NOMO-1 treated with dmso at 0.1 percent for 144 hours (cell line): ENCODE data around the gene MAS1.
"Not testable (repeated sequence)": the region's sequence is repeated elsewhere in the genome, so short reads cannot be mapped to it uniquely, and the experiment has no call there.

Source experiments
- DNase-seq: peaks from one replicate; lab custom pipeline; 2025; ENCODE audit not compliant: unreplicated experiment; lab: John Stamatoyannopoulos, UW

MAS1 gene

DNA sequence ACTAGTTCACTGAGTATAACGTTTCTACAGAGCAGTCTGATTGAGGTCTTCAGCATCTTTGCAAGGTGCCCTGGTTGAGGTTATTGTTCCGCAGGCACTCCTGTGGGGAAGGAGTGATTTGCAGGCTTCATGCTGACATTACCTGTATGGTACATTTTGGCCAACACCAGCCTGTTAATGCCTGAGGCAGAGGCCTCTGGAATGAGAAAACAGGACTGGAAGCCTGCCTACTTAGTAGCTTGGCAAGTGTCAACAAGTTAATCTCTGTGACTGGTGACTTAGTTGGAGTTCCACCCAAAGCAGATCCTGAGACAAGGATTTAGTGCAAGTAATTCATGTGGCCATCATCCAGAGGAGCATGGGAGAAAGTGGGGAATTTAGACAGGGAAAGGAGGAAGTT is 24.6 kb downstream of the MAS1 start:
- no peak for DNase-seq

DNA sequence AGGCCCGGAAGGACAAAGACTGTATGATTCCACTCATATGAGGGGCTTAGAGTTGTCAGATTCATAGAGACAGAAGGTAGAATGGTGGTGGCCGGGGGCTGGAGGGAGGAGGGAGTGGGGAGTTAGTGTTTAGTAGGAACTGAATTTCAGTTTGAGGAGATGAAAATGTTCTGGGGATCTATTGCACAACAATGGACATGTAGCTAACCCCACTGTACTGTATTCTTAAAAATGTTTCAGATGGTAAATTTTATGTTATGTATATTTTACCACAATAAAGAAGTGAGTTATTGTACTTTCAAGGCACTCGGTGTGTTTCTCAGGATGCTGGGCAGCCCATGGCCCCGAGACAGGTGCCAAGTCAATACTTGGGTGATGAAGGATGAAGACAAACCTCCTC is 25.4 kb downstream of the MAS1 start:
- DNase-seq, result no peak

DNA sequence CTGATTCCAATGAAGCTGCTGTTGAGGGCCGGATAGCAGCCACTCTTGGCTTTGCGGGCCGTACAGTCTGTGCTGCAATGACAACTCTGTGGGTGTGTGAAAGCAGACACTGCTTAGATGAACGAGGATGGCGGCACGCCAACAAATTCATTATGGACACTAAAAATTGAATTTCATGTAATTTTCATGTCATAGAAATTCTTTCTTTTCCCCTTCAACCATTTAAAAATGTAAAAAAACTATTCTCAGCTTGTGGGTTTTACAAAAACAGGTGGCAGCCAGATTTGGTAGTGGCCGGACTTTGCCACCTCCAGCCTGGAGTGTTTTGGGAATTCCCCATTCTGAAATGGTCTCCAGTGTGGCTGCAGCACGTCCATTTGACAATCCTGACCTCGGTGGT is 26.0 kb downstream of the MAS1 start:
- DNase-seq, result no peak

DNA sequence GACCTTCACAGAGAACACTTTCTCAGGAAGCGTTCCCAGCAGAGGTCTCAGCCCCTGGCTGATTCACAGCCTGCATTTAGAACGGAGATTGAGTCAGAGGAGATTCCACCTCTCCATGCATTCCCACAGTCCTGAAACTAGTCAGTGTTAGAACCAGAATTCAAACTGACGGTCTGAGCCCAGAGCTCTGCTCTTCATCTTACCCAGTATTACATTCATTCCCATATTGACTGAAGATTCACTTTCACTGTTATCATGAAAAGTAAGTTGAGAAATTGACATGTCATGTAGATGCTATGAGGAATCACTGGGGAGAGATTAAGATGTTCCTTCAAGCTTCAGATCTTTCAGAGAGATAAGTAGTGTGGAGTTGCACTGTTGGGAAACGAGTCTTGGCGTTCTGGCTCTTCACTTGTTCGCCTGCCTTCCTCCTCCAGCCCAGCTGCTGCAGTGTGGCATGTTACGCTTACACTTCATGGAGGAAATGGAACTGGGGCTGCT is 28.3 kb downstream of the MAS1 start:
- DNase-seq, result no peak

DNA sequence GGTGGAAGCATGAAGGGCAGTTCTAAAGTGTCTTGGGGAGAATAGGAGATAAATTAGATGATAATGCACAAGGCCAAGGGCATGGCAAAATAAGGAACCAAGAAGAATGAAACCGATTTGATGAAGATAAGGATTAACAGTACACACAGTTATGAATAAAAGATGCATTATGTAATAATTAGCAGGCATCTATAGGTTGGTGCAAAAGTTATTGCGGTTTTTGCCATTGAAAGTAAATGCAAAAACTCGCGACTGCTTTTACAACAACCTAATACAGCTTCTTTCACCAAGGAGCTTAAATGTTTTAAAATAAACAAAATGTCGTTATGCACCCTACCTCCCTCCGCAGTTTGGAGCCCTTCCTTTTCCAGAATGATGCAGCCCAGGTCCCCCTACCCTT is 29.0 kb downstream of the MAS1 start:
- DNase-seq, result no peak

DNA sequence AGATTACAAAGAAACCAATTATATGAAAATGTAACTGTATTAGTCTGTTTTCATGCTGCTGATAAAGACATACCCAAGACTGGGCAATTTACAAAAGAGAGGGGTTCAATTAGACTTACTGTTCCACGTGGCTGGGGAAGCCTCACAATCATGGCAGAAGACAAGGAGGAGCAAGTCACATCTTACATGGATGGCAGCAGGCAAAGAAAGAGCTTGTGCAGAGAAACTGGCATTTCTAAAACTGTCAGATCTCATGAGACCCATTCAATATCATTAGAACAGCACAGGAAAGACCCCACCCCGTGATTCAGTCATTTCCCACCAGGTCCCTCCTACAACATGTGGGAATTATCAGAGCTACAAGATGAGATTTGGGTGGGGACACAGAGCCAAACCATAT is 33.4 kb downstream of the MAS1 start:
- not testable (repeated sequence) for DNase-seq

DNA sequence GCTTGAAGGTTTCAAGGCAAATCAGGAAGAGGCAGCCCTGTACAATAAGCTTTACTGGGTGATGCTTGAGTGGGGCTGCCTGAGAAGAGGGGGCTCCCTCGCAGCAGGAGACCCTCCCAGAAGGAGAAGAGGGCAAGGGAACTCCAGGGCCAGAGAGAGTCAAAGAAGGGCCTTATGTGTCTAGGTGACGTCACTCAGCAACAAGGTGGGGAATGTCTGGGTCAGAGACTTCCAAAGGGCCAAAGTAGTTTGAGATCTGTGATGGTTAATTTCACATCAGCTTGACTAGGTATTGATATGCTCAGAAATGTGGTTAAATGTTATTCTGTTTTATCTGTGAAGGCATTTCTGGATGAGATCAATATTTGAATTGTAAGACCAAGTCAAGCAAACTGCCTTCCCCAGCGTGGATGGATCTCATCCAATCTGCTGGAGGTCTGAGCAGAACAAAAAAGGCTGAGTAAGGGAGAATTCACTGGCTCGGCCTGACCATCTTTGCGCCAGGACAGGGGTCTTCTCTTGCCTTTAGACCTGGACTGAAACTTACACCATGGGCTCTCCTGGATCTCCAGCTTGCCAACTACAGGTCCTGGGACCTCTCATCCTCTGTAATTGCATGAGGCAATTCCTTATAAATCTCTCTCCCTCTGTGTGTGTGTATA is 35.9 kb downstream of the MAS1 start:
- DNase-seq, result no peak

DNA sequence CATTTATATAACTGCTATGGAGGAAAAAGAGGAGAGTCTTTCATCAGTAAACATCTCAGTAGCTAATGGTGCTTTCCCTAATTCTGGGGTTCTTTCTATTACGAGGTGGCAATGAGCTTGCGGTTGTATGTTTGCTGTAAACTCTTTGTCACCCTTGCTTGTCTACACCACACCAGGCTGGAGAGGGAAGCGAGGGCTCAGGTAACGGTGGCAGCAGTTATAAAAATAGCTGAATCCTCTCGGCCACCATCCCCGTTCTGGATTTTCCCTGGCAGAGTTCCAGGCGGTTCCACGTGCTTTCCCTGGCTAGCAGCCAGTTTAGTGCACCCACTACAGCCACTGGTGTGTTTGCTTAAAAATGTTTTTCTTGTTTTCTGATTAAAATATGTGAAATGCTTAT is 39.0 kb downstream of the MAS1 start:
- no peak for DNase-seq

DNA sequence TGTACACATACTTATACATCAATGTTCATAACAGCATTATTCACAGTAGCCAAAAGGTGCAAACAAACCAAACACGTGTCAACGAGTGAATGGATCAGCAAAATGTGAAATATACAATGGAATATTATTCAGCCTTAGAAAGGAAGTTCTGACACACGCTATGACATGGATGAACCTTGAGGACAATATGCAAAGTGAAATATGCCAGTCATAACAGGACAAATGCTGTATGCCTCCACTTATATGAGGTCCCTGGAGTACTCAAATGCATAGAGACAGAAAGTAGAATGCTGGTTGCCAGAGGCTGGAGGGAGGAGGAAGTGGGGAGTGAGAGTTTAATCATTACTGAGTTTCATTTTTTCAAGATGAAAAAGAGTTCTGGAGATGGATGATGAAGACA is 40.3 kb downstream of the MAS1 start:
- DNase-seq, result no peak

DNA sequence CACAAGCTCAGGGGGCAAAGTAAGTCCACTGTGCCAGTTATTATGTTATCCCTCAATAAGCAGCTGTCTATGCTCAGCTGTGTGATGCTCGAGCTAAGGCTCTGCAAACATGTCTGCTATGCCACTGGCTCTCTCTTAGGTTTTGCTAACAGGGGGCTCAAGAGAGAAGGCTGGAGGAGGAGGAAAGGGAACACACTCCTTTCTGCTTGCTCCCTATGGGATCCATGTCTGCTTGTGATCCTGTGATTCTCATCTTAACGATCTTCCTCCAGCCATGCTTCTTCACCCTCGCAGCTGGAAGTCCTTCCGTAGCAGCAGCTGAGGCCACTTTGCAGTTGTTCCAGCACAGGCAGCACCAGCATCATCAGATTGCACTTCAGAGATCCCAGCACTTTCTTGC is 41.1 kb downstream of the MAS1 start:
- no peak for DNase-seq

DNA sequence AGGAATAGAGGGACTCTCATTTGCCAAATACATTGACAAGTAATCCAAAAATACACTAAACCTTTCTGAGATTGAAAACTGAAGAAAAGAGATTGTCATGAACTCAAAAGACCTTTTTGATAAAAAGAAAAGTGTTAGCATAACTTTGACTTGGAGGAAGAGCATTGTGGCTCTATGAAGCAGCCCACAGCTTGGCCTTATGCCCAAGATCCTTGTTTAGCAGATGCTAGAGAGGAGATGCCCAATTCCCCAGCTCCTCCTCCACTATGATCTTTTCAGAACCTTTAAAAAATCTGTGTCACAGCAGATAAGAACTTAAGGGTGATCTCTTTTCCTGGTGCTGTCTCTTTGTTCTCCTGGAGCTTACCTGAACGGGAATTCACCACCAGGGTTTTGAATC is 42.3 kb downstream of the MAS1 start:
- no peak for DNase-seq

DNA sequence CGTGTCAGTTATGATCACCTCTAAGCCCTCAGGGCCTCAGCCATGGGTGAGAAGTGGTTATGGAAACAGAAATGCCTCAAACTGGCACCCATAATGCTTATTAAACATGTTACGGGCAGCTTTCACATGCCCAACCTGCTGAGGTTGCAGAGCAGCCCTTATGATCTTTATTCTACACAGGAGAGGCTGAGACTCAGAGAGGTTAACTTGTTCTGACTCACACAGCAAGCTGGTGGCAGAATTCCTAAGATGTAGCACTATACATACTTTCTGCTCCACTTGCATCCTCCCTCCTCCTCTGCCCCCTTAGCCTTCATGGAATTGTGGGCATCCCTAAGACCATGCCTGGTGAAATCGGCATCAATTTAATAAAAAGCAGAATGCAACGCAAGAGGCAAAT is 43.4 kb downstream of the MAS1 start:
- no peak for DNase-seq

DNA sequence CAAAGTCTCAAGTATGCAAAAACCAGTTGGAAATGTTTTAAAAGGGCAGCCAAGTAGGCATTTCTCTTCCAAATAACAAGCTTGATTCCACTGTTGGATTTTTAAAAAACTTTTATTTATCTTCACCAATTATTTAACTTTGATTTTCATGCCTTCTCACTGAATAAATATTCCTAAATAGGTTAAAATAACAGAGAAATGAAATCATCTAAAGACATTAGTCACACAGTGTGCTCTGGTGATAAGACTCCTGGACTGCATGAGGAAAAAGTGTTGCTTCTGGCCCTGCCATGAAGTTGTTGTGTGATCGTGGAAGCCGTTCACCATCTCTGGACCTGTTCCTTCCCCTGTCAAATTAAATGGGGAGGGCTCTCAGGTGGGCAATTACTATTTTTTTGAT is 44.3 kb downstream of the MAS1 start:
- no peak for DNase-seq

DNA sequence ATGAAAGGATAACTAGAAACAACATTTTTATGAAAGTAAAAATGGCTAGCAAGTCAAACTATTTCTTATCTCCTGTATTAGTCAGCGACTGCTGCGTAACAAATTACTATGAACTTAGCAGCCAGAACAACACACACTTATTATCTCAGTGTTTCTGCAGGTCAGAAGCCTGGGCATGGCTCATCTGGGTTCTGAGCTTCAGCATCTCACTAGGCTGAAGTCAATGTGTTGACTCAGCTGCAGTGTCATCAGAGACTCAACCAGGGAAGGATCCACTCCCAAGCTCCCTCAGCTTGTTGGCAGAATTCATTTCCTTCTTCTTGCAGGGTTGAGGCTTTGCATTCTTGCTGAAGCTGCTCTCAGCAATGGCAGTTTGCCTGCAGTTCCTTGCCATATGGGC is 44.8 kb downstream of the MAS1 start:
- no peak for DNase-seq

DNA sequence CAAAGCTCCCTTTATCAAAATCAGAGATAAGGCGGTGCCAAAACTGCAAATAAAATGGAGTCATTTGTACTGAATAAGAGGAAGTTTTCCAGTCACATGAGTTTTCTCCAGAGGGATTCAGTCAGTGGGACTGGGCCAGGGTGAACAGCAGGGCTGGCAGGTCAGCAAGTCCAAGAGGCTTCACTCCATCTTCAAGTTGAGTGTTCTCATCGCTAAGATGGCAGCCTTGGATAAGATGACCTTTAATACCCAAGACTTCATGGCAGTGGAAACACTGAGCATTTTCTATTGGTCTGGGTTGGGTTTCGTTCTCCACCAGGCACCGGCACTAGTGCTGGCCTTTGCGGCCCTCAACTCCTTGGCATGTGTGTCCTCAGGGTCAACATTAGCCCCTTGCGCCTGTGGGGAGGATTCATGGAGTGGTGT is 48.8 kb downstream of the MAS1 start:
- no peak for DNase-seq
